GM23338 (cell line): ENCODE results near the gene RNF157. TPM values are rescaled to one million over a fixed set of nuclear protein-coding genes. Genes with fewer than 3 reads are reported as not detected.

Source experiments
- ATAC-seq: fragments of 200-7000 bp; cut with Tn5 transposase; 3 replicates; pipeline ENCODE4 v1.9.1; 2020
- DNase-seq: peaks from one replicate; pipeline ENCODE4 v3.0.0-alpha.2; 2015; ENCODE audit warnings: low spot score
- H2AFZ ChIP-seq: fragments of 200-600 bp; sonication (generic); 2 replicates; pipeline ENCODE4 v1.8.0; 2016; ENCODE audit warnings: antibody characterized with exemption, mild to moderate bottlenecking, moderate library complexity
- H3F3A ChIP-seq: fragments of 200-600 bp; sonication (generic); replicated peaks from 2 replicates; pipeline ENCODE4 v1.8.0; 2017; ENCODE audit warnings: antibody characterized with exemption, mixed run types, low read depth
- H3K27ac ChIP-seq: fragments of 200-600 bp; sonication (generic); 2 replicates; pipeline ENCODE4 v1.6.1; 2016; ENCODE audit warnings: low read depth
- H3K27me3 ChIP-seq: fragments of 200-600 bp; sonication (generic); 2 replicates; pipeline ENCODE4 v1.8.0; 2016; ENCODE audit warnings: mild to moderate bottlenecking, mixed run types, moderate library complexity; ENCODE audit not compliant: insufficient read depth
- H3K36me3 ChIP-seq: fragments of 200-600 bp; sonication (generic); 2 replicates; pipeline ENCODE4 v1.8.0; 2016; ENCODE audit warnings: mild to moderate bottlenecking; ENCODE audit not compliant: insufficient read depth
- H3K4me1 ChIP-seq: fragments of 200-600 bp; sonication (generic); 2 replicates; pipeline ENCODE4 v1.8.0; 2016; ENCODE audit warnings: mild to moderate bottlenecking, moderate library complexity; ENCODE audit not compliant: insufficient read depth
- H3K4me2 ChIP-seq: fragments of 200-600 bp; sonication (generic); 2 replicates; pipeline ENCODE4 v1.7.1; 2017; ENCODE audit warnings: mixed run types
- H3K4me3 ChIP-seq: fragments of 200-600 bp; sonication (generic); 2 replicates; pipeline ENCODE4 v1.6.1; 2016; ENCODE audit warnings: mixed run types
- H3K79me2 ChIP-seq: fragments of 200-600 bp; sonication (generic); replicated peaks from 2 replicates; pipeline ENCODE4 v1.8.0; 2017; ENCODE audit warnings: mild to moderate bottlenecking; ENCODE audit not compliant: insufficient read depth
- H3K9me2 ChIP-seq: fragments of 200-600 bp; sonication (generic); 2 replicates; pipeline ENCODE4 v1.8.0; 2017; ENCODE audit not compliant: insufficient read depth
- H4K20me1 ChIP-seq: fragments of 200-600 bp; sonication (generic); replicated peaks from 2 replicates; pipeline ENCODE4 v1.8.0; 2017; ENCODE audit warnings: mild to moderate bottlenecking; ENCODE audit not compliant: insufficient read depth
- H3K27ac Mint-ChIP-seq: 2 replicates; pipeline ENCODE4 v1.8.0; 2020; ENCODE audit warnings: inconsistent platforms, mild to moderate bottlenecking, moderate library complexity, mixed read lengths
- H3K27me3 Mint-ChIP-seq: 3 replicates; pipeline ENCODE4 v1.8.0; 2022; ENCODE audit warnings: low read depth, mild to moderate bottlenecking, moderate library complexity, mixed read lengths, inconsistent platforms; ENCODE audit not compliant: insufficient read depth, poor library complexity
- H3K36me3 Mint-ChIP-seq: 3 replicates; pipeline ENCODE4 v1.8.0; 2021; ENCODE audit warnings: low read depth, mild to moderate bottlenecking, inconsistent platforms, moderate library complexity, mixed read lengths
- H3K4me1 Mint-ChIP-seq: 3 replicates; pipeline ENCODE4 v1.8.0; 2020; ENCODE audit warnings: mild to moderate bottlenecking, inconsistent platforms, mixed read lengths
- H3K4me3 Mint-ChIP-seq: 3 replicates; pipeline ENCODE4 v1.8.0; 2021; ENCODE audit warnings: moderate library complexity, mild to moderate bottlenecking, inconsistent platforms, mixed read lengths
- H3K9me3 Mint-ChIP-seq: 3 replicates; pipeline ENCODE4 v1.8.0; 2020; ENCODE audit warnings: moderate library complexity, mild to moderate bottlenecking, inconsistent platforms, mixed read lengths
- CREB1 ChIP-seq: fragments of 250-450 bp; sonication (Bioruptor Pico); IDR thresholded peaks from 2 replicates; pipeline ENCODE4 v1.5.0; 2020; ENCODE audit warnings: low read depth, mild to moderate bottlenecking, moderate library complexity
- CTCF ChIP-seq, 2 experiments: fragments of 200-600 bp in 1 of 2; sonication (generic) in 1 of 2; conservative IDR thresholded peaks; 2 replicates each; pipeline versions ENCODE4 v1.5.1 to v1.6.1; 2016 to 2017; ENCODE audit warnings: antibody characterized with exemption in 2 of 2, low read depth in 2 of 2, mild to moderate bottlenecking in 2 of 2, moderate library complexity in 1 of 2
- ETS1 ChIP-seq: IDR thresholded peaks from 2 replicates; pipeline ENCODE4 v1.6.1; 2016; ENCODE audit warnings: antibody characterized with exemption
- EZH2 ChIP-seq: fragments of 200-600 bp; sonication (generic); IDR thresholded peaks from one replicate; pipeline ENCODE4 v1.8.0; 2017; ENCODE audit warnings: antibody characterized with exemption, mild to moderate bottlenecking, low read depth; ENCODE audit not compliant: unreplicated experiment
- JUNB ChIP-seq: IDR thresholded peaks from one replicate; pipeline ENCODE4 v1.6.1; 2016; ENCODE audit warnings: antibody characterized with exemption; ENCODE audit not compliant: unreplicated experiment
- NANOG ChIP-seq: IDR thresholded peaks from 2 replicates; pipeline ENCODE4 v1.6.1; 2016; ENCODE audit warnings: antibody characterized with exemption, borderline replicate concordance
- POLR2AphosphoS5 ChIP-seq: IDR thresholded peaks from 2 replicates; pipeline ENCODE4 v1.6.1; 2016; ENCODE audit warnings: antibody characterized with exemption, low read depth
- REST ChIP-seq: IDR thresholded peaks from one replicate; pipeline ENCODE4 v1.6.1; 2018; ENCODE audit warnings: antibody characterized with exemption; ENCODE audit not compliant: unreplicated experiment
- STAT1 ChIP-seq: IDR thresholded peaks from one replicate; pipeline ENCODE4 v1.6.1; 2016; ENCODE audit warnings: antibody characterized with exemption; ENCODE audit not compliant: unreplicated experiment
- ZNF114 ChIP-seq: fragments of 250-450 bp; sonication (Bioruptor Pico); IDR thresholded peaks from 2 replicates; pipeline ENCODE4 v1.5.0; 2020; ENCODE audit warnings: mild to moderate bottlenecking, moderate library complexity
- ZNF331 ChIP-seq: fragments of 250-450 bp; sonication (Bioruptor Pico); IDR thresholded peaks from 2 replicates; pipeline ENCODE4 v1.5.0; 2020; ENCODE audit warnings: low read depth, mild to moderate bottlenecking, moderate library complexity
- polyA plus RNA-seq: library from polyadenylated mRNA; unstranded; fragments of >200 nt; fragmentation: Nextera tagmentation; extraction: Ambion mirVana; gene quantifications from 2 replicates; pipeline ENCODE4 v1.2.1, GENCODE V29; 2016
- total RNA-seq: library from RNA; depleted of rRNA; stranded (reverse); fragments of >200 nt; shearing (Covaris generic); gene quantifications from 2 replicates; pipeline ENCODE4 v1.2.3, GENCODE V29; 2014

The RNF157 gene
- total and polyA plus RNA-seq, 2 experiments from 2014 or later = 7.8 to 11.7 TPM

GRCh38 chr17:76154292-76154691 lies 86.0 kb downstream of the RNF157 start:
- Histone ChIP-seq H3K4me3 (no peak overlapping the region), H3F3A (peaks cover 2% of the 10 kb centered on the region; the same call in 1 of the 2 replicates), H3K36me3 (no peaks in the 10 kb centered on the region), H3K27ac (no peak overlapping the region), H3K79me2 (no peaks in the 10 kb centered on the region), H3K4me2 (no peak overlapping the region), H3K4me1 (peaks cover 8% of the 10 kb centered on the region), H3K9me2 (no peaks in the 10 kb centered on the region), H2AFZ (no peak overlapping the region), H3K27me3 (no peaks in the 10 kb centered on the region), H4K20me1 (no peaks in the 10 kb centered on the region)
- H3K36me3 Mint-ChIP-seq = peaks cover 8% of the 10 kb centered on the region; the same call in 2 of the 3 replicates
- H3K27ac Mint-ChIP-seq = no peak overlapping the region
- no peaks in the 10 kb centered on the region for H3K9me3 Mint-ChIP-seq
- H3K4me1 Mint-ChIP-seq = peaks cover 33% of the 10 kb centered on the region
- DNase-seq (no peak), ATAC-seq (no peak)
- H3K27me3 Mint-ChIP-seq = peaks cover 1% of the 10 kb centered on the region
- H3K4me3 Mint-ChIP-seq = no peak overlapping the region
- TF ChIP-seq JUNB (no peak), CREB1 (CRISPR knock-in tag) (no peak), EZH2 (no peak), ZNF331 (CRISPR knock-in tag) (no peak), NANOG (no peak), REST (no peak), STAT1 (no peak), ETS1 (no peak), CTCF (conservative IDR thresholded peaks at IDR 0.05; ENCODE audit: low read depth in 2 of 2) (no peak), ZNF114 (CRISPR knock-in tag) (no peak), POLR2AphosphoS5 (no peak)
